ENCODE measurements around the gene HRC. TPM values are rescaled to one million over a fixed set of nuclear protein-coding genes. Genes with fewer than 3 reads are reported as not detected.

HRC gene
- polyA plus RNA-seq, 1 donor = 1.8 TPM

DNA sequence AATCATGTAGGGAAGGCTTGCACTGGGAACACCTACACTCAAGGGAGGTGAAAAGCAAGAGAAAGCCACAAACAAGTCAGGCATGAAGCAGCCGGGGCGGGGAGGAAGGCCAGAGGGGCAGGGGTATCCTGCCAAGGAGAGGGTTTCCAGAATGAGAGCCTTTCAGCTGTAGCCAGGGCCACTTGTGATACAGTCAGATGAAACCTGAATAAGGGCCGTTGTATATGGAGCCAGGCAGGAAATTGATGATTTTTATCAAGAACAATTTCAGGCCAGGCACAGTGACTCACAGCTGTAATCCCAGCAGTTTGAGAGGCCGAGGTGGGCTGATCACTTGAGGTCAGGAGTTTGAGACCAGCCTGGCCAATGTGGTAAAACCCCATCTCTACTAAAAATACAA, 6.8 kb upstream of the HRC start:
- Histone ChIP-seq H3K36me3 (ENCODE audit: control insufficient read depth, insufficient read depth, low read length) (no peaks in the 10 kb centered on the region), H3K27ac (ENCODE audit: low read length) (no peak overlapping the region), H3K9me3 (ENCODE audit: control insufficient read depth, low read depth, low read length) (peaks cover 7% of the 10 kb centered on the region), H3K4me3 (ENCODE audit: low read length) (no peak overlapping the region), H3K4me1 (ENCODE audit: control insufficient read depth, insufficient read depth, low read length) (peaks cover 27% of the 10 kb centered on the region), H3K27me3 (ENCODE audit: control insufficient read depth, insufficient read depth, low read length) (peaks cover 45% of the 10 kb centered on the region)
- no peak for DNase-seq
- WGBS (ENCODE audit: insufficient coverage, low lambda C conversion rate) = no CpG with 5 or more reads among the region's 4 CpGs

GRCh38 chr19:49160450-49161189, 5.4 kb upstream of the HRC start:
- DNase-seq = peak in 1 of 2 donors; percentile 66

DNA sequence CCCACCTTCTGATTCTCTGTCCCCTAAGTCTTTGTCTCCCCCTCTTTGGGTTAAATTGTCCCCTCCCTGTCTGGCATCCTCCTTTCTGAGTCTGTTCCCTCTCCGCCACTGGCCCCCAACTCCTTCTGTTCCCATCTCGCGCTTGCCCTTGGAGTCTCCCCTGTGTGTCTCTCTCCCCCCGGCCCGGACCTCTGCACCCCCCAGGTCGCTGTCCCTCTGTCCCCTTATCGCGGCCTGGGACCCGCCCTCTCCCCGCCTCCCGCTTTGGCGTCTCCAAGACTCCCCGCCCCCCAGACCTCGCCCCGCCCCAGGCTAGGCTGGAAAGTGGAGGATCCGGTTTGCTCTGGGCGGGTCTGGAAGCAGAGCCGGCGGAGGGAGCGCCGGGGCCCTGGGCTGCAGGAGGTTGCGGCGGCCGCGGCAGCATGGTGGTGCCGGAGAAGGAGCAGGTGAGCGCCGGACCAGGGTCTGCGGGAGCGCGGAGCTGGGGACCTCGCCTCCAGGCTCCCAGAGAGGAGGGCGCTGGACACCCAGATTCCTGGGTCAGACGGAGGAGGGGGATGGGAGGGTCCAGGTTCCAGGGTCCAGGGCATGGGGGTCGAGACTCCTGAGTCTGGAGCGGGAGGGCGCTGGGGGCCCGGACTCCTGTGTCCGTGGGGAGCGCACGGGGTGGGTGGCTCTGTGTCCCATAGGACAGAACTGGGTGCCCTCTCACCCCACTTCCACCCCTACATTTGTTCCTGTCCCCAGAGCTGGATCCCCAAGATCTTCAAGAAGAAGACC, 2.4 kb upstream of the HRC start, which contains the start of gene TRPM4:
TSS of gene TRPM4 (plus strand) at position 348 of the 780 bp plus-strand sequence. CDS start at position 423, 75 bp downstream.
- H3K9me3 ChIP-seq (ENCODE audit: control insufficient read depth, low read depth, low read length) = peaks cover 4% of the 10 kb centered on the region
- peak; percentile 80 to 90 for DNase-seq
- no peaks in the 10 kb centered on the region for H3K36me3 ChIP-seq (ENCODE audit: control insufficient read depth, insufficient read depth, low read length)
- peaks cover 25% of the 10 kb centered on the region for H3K4me1 ChIP-seq (ENCODE audit: control insufficient read depth, insufficient read depth, low read length)
- H3K27me3 ChIP-seq (ENCODE audit: control insufficient read depth, insufficient read depth, low read length) = peaks cover 47% of the 10 kb centered on the region
- peak within 1 kb of the TSS; percentile 60 for H3K4me3 ChIP-seq (ENCODE audit: low read length)
- no CpG with 5 or more reads among the region's 41 CpGs for WGBS (ENCODE audit: insufficient coverage, low lambda C conversion rate)
- no peak within 1 kb of the TSS for H3K27ac ChIP-seq (ENCODE audit: low read length)

More at GRCh38 chr19:49160450-49161189, 5.4 kb upstream of the HRC start:
- Histone ChIP-seq H3K36me3 (ENCODE audit: control insufficient read depth, insufficient read depth, low read length) (no peaks in the 10 kb centered on the region), H3K9me3 (ENCODE audit: control insufficient read depth, low read depth, low read length) (peaks cover 1% of the 10 kb centered on the region), H3K4me3 (ENCODE audit: low read length) (no peak overlapping the region), H3K27ac (ENCODE audit: low read length) (no peak overlapping the region), H3K27me3 (ENCODE audit: control insufficient read depth, insufficient read depth, low read length) (peaks cover 41% of the 10 kb centered on the region), H3K4me1 (ENCODE audit: control insufficient read depth, insufficient read depth, low read length) (peaks cover 26% of the 10 kb centered on the region)
- no CpG with 5 or more reads among the region's 13 CpGs for WGBS (ENCODE audit: insufficient coverage, low lambda C conversion rate)

- peaks cover 10% of the 10 kb centered on the region for H3K9me3 ChIP-seq (ENCODE audit: control insufficient read depth, low read depth, low read length)
- peak in 1 of 2 donors; percentile 26 for DNase-seq
- H3K4me1 ChIP-seq (ENCODE audit: control insufficient read depth, insufficient read depth, low read length) = peaks cover 25% of the 10 kb centered on the region
- WGBS (ENCODE audit: insufficient coverage, low lambda C conversion rate) = no CpG with 5 or more reads among the region's 4 CpGs
- no peak overlapping the region for H3K4me3 ChIP-seq (ENCODE audit: low read length)
- H3K27me3 ChIP-seq (ENCODE audit: control insufficient read depth, insufficient read depth, low read length) = peaks cover 54% of the 10 kb centered on the region
- no peak overlapping the region for H3K27ac ChIP-seq (ENCODE audit: low read length)
- H3K36me3 ChIP-seq (ENCODE audit: control insufficient read depth, insufficient read depth, low read length) = no peaks in the 10 kb centered on the region
Measured at GRCh38 chr19:49155820-49156346, 687 bp upstream of the HRC start.

GRCh38 chr19:49154279-49154678, 917 bp downstream of the HRC start:
- Histone ChIP-seq H3K27me3 (ENCODE audit: control insufficient read depth, insufficient read depth, low read length) (peaks cover 69% of the 10 kb centered on the region), H3K9me3 (ENCODE audit: control insufficient read depth, low read depth, low read length) (peaks cover 10% of the 10 kb centered on the region), H3K4me1 (ENCODE audit: control insufficient read depth, insufficient read depth, low read length) (peaks cover 24% of the 10 kb centered on the region), H3K27ac (ENCODE audit: low read length) (no peak overlapping the region), H3K36me3 (ENCODE audit: control insufficient read depth, insufficient read depth, low read length) (no peaks in the 10 kb centered on the region), H3K4me3 (ENCODE audit: low read length) (no peak overlapping the region)
- WGBS (ENCODE audit: insufficient coverage, low lambda C conversion rate) = no CpG with 5 or more reads among the region's 6 CpGs
- DNase-seq = no peak

DNA sequence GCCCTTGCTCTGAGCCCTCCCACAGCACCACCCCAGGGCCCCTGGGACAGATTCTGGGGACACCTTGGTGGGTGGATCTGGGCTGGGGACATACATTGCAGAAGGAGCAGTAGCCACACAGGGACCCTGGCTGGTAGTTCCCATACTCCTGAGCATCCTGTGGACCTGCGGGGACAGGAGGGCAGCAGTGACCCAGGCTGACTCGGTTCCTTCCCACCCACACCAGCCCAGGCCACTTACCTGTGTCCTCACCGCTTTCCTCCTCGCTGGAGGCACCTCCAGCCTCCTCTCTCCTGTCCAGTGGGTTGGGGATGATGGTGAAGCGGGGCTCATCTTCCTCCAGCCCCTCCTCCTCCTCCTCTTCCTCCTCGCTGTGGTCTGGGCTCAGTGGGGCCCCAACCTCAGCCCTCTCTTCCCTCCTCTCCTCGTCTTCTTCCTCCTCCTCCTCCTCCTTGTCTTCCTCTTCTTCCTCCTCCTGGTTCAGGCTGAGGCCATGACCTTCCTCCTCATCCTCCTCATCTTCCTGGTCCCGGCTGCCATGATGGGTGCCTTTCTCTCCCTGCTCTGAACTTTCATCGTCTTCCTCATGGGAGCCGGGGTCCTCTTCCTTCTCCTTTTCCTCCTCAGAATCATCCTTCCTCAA, 1.9 kb downstream of the HRC start:
- Histone ChIP-seq H3K27me3 (ENCODE audit: control insufficient read depth, insufficient read depth, low read length) (peaks cover 70% of the 10 kb centered on the region), H3K9me3 (ENCODE audit: control insufficient read depth, low read depth, low read length) (peaks cover 13% of the 10 kb centered on the region), H3K4me1 (ENCODE audit: control insufficient read depth, insufficient read depth, low read length) (peaks cover 27% of the 10 kb centered on the region), H3K27ac (ENCODE audit: low read length) (no peak overlapping the region), H3K4me3 (ENCODE audit: low read length) (no peak overlapping the region), H3K36me3 (ENCODE audit: control insufficient read depth, insufficient read depth, low read length) (no peaks in the 10 kb centered on the region)
- WGBS (ENCODE audit: insufficient coverage, low lambda C conversion rate) = 100% methylated on average over 2 of the region's 10 CpGs
- no peak for DNase-seq

- Histone ChIP-seq H3K36me3 (ENCODE audit: control insufficient read depth, insufficient read depth, low read length) (no peaks in the 10 kb centered on the region), H3K4me3 (ENCODE audit: low read length) (no peak overlapping the region), H3K27ac (ENCODE audit: low read length) (no peak overlapping the region), H3K27me3 (ENCODE audit: control insufficient read depth, insufficient read depth, low read length) (peaks cover 75% of the 10 kb centered on the region), H3K4me1 (ENCODE audit: control insufficient read depth, insufficient read depth, low read length) (peaks cover 18% of the 10 kb centered on the region), H3K9me3 (ENCODE audit: control insufficient read depth, low read depth, low read length) (peaks cover 13% of the 10 kb centered on the region)
- WGBS (ENCODE audit: insufficient coverage, low lambda C conversion rate) = no CpG with 5 or more reads among the region's 10 CpGs
- DNase-seq = no peak
Measured at GRCh38 chr19:49152119-49152550, 3.1 kb downstream of the HRC start.

GRCh38 chr19:49151267-49152118, 3.7 kb downstream of the HRC start:
- H3K4me1 ChIP-seq (ENCODE audit: control insufficient read depth, insufficient read depth, low read length) = peaks cover 18% of the 10 kb centered on the region
- 60% methylated on average over 1 of the region's 45 CpGs for WGBS (ENCODE audit: insufficient coverage, low lambda C conversion rate)

DNA sequence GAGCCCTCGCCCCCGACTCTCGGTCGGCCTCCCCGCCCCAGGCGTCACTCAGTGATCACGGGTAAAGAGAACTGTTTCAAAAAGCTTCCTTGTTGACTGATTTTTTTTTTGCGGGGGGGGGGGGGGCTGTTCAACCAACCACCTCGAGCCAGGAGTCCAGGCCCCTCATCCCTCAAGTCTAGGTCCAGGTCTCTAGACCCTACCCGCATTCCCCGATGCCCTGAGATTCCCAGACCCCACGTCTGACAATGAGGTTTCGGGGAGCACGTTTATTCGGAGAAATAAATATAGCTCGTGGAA, 4.3 kb downstream of the HRC start:
- peak overlapping the region; percentile 63 for H3K4me3 ChIP-seq (ENCODE audit: low read length)
- peaks cover 22% of the 10 kb centered on the region for H3K4me1 ChIP-seq (ENCODE audit: control insufficient read depth, insufficient read depth, low read length)
- no CpG with 5 or more reads among the region's 16 CpGs for WGBS (ENCODE audit: insufficient coverage, low lambda C conversion rate)
- H3K27me3 ChIP-seq (ENCODE audit: control insufficient read depth, insufficient read depth, low read length) = peaks cover 81% of the 10 kb centered on the region
- H3K9me3 ChIP-seq (ENCODE audit: control insufficient read depth, low read depth, low read length) = peaks cover 13% of the 10 kb centered on the region
- no peak for DNase-seq
- H3K27ac ChIP-seq (ENCODE audit: low read length) = peak overlapping the region; percentile 32
- no peaks in the 10 kb centered on the region for H3K36me3 ChIP-seq (ENCODE audit: control insufficient read depth, insufficient read depth, low read length)

More at GRCh38 chr19:49151267-49152118, 3.7 kb downstream of the HRC start:
- peak in 1 of 2 donors; percentile 71 for DNase-seq
- Histone ChIP-seq H3K27me3 (ENCODE audit: control insufficient read depth, insufficient read depth, low read length) (peaks cover 80% of the 10 kb centered on the region), H3K9me3 (ENCODE audit: control insufficient read depth, low read depth, low read length) (peaks cover 13% of the 10 kb centered on the region), H3K36me3 (ENCODE audit: control insufficient read depth, insufficient read depth, low read length) (no peaks in the 10 kb centered on the region), H3K4me3 (ENCODE audit: low read length) (no peak overlapping the region), H3K27ac (ENCODE audit: low read length) (no peak overlapping the region)

Data from large intestine (tissue), 3 donors.